NCI-H146 (cell line): ENCODE data around the gene COL4A1.
A peak's percentile ranks its signal among the peaks of the same experiment; 100 is the strongest.

Experiments
- DNase-seq: peaks from one replicate; lab custom pipeline; 2025; lab: John Stamatoyannopoulos, UW

The COL4A1 gene

DNA sequence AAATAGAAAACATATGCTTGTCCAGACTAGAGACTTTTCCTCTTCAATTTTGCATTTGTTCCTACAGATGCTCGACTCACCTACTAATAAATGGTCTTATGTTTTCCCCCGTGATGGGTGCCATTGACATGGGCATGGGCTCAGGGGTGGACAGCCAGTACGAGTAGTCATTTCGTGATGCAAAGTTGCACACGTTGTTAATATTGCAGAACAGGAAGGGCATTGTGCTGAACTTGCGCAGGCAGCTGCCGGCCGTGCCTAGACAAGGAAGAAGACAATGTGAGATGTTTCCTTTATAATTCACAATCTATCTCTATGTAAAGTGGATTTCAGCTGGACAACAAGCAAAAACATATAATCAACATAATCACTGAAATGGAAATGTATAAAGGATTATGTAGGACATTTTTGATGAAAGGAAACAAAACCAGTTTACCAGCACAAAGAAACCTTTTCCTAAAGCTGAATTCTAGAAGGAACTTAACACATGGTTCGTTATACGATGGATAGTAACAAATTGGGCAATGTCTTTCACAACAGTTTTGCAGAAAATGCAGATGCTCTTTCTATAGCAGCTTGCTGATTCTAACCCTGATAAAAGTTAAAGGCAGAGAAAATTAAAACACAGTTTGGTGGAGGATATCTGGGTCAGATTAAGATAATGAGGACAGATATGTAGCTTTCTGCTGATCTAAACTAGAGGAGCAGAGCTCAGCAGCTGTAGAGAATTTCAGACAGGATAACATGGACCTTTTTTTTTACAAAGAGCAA lies 145.7 kb downstream of the COL4A1 start:
- DNase-seq: no peak

DNA sequence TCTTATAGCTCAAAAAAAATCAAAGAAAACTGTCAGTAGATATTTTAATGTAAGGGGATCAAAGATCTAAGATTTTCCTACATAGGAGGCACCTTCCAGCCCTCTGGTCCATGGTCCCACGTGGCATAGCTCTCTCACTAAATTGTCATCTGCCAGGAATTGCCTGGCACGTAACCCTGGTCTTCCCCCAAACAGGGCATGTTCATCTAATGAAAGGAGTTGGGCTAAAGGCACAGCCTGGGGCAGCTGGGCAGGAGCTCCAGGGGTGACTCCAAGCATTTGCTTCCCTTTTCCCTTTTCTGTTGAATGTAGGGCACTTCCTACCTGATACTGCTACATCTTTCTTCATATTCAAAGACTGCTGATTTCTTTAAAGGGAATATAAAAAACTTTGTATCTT lies 148.7 kb downstream of the COL4A1 start:
- DNase-seq: no peak

DNA sequence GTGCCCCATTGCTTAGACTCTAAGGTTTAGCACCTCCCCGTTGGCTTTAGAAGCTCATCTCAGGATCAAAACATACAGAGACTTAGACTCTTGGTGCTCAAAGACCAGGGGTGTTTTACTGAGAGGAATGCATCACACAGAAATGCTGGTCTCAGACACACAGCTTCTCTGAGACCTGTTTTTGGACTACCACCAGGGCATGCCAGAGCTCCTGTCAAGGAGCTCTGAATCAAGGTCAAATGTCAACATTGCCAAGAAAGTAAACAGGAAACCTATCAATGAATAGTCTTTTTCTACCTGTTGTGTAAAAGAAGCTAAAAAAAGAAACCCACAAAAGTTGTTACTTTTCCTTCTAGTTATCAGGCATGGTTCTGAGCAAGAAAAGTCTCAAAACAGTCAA lies 149.2 kb downstream of the COL4A1 start:
- no peak for DNase-seq

DNA sequence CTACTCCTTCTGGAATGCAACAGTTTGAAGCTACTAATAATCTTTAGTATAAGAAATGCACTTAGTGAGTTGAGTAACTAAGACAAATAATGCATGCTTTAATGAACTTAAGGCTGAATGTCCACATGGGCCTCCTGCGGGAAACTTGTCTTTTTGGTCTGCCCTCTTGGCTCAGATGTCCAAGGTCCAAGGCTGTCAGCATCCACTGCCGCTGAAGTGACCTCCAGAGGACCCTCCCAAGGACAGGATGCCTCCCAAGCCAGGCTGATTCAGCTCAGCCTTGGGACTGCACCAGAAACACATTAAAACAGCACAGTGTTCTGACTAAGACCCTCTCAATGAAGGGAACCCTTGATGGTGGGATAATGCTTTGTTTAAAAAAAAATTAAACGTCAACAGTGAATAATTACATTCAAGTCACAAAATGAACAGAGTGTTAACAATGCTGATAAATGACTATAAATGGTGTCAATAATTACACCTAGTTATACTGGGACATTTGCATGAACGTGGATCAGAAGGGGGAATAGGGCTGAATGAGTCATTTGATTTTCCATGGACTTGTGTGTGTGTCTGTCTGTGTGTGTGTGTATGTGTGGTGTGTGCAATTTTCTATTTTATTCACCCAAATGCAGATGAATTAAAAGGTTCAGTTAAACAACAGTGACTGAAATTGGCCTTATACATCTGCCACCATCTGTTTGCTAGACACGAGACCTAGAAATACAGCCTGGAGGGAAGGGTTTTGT lies 150.5 kb downstream of the COL4A1 start:
- DNase-seq: no peak

DNA sequence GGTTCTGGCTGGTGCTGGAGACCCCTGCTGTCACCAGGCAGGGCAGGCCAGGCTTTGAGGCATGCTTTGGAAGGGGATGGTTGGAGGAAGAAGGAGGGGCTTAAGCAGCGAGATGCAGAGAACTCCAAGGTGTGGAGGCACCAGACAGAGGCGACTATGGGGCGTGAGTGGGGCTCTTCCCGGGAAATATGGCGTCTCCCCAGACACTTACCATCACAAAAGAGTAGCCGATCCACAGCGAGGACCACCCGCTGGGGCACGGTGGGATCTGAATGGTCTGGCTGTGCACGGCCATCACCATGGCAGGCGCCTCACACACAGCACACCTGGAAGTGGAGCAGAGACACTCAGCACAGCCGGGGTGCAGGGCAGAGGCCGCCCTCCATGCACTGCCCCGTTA lies 151.9 kb downstream of the COL4A1 start:
- peak; percentile 32 for DNase-seq

DNA sequence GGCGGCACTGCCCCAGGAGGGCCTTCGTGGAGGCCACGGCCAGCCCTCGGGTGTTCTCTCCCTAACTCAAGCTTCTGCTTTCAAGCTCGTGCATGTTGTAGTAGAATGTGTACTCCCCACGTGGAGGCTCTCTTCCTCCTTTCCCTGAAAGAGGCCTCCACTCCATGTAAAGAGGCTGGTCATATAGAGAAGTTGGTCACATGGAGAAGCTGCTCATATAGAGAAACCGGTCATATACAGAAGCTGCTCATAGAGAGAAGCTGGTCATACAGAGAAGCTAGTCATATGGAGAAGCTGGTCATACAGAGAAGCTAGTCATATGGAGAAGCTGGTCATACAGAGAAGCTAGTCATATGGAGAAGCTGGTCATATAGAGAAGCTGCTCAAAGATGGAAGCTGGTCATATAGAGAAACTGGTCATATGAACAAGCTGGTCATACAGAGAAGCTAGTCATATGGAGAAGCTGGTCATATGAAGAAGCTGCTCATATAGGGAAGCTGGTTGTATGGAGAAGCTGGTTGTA lies 152.5 kb downstream of the COL4A1 start:
- DNase-seq: no peak

DNA sequence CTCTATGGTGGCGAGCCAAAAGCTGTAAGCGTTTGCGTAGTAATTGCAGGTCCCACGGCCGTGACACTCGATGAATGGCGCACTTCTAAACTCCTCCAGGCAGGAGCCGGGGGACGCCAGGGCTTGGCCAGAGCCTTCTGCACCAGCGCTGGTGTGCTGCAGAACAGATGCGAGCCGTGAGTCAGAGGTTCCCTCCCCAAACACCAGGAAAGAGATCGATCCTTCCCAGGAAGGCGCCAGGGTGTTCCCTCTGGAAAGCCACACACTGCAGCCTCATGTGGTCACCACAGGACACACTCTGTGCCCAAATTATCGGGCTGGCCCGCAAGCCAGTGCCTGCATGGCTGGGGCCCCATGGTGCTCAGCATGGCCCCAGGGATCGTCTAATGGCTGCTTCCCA lies 154.6 kb downstream of the COL4A1 start:
- no peak for DNase-seq

DNA sequence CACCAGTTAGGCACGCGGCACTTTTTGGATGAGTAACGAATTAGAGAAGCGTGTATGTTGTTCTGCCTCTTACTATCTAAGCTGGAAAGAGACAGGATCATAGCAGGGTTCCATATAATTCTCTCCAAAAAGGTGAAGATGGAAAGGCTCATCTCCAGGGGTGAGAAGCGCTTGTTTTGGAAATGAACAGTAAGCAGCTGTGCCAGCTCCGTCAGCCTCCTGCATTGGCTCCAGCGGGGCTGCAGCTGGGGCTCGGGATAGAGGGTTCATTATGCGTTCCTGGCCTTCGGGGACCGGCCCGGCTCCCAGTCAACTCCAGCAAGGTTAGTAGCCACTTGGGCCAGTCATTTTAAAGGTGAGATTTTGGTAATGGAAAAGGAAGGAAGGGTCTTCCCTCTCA lies 155.5 kb downstream of the COL4A1 start:
- no peak for DNase-seq

DNA sequence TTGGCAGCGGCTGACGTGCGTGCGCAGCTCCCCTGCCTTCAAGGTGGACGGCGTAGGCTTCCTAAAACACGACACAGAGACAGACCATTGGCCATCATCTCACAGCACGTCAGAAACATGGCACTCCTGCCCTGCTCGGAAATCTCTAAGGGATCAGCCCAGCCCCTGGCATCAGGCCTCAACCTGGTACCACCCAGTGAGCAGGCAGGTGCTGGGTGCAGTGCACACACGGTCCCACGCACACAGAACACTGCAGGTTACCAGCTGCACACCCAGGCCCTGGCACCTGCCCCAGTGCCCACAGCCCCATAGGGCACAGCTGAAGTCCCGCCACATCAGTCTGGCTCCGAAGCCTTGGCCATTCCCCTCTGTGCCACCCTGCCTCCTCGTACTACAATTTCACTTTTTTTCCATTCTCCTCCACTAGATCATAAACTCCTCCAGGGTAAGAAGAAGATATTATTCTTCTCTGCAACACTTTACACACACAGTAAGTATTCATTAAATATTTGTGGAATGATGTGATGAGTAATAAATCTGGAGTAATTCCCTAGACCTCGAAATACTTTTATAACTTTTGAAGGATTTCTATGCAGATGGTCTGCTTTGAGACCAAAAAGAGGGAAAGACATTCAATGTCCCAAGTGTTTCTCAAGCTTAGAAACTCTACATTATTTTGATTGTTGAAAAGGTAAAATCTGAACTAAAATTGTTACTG lies 156.4 kb downstream of the COL4A1 start:
- no peak for DNase-seq

DNA sequence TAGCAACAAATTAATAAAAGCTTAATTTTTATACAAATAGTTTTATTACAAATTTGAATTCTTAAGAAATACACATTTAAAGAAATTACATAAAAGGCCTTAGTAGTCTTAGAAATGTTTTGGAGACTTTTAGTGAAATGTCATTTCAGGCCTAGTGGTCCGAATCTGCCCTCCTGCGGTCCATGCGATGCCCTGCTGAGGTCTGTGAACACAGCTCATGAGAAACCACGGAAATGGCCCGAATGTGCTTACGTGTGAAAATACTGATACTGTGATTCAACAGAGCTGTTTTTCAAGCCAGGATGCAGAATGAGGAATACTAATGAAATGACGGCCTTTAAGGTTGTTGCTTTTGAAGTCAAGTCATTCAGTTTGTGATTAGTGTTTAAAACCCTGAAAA lies 157.9 kb downstream of the COL4A1 start:
- no peak for DNase-seq

DNA sequence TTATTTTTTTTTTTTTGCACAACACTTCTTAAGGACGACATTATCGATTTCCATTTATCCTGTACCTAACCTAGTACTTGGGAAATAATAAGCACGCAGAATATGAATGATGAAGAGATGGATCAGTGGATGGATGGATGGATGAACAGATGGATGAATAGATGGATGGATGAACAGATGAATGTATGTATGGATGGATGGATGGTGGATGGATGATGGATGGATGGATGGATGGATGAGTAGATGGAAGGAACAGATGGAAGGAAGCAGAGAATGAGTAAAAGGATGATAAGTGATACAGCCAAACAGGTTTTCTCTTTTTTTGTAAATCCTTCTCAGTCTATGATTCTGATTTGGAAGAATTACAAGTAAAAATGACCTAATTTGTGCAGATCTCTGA lies 166.9 kb downstream of the COL4A1 start:
- no peak for DNase-seq

DNA sequence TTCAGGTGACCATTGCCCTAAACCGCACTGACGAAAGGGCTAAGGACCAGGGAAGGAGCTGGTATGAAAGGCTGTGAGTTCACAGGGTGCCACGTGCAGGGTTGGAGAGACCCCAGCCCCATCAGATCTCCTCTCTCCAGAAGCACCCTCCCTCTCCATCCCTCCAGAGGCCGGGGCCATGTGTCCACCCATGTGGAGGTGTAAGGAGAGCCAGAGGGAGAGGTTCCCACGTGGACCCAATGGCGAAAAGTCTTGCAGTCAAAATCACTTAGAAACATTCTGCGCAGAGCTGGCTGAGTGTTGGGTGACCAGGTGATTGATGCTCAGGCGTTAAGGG lies 168.3 kb downstream of the COL4A1 start:
- DNase-seq: peak; percentile 81

DNA sequence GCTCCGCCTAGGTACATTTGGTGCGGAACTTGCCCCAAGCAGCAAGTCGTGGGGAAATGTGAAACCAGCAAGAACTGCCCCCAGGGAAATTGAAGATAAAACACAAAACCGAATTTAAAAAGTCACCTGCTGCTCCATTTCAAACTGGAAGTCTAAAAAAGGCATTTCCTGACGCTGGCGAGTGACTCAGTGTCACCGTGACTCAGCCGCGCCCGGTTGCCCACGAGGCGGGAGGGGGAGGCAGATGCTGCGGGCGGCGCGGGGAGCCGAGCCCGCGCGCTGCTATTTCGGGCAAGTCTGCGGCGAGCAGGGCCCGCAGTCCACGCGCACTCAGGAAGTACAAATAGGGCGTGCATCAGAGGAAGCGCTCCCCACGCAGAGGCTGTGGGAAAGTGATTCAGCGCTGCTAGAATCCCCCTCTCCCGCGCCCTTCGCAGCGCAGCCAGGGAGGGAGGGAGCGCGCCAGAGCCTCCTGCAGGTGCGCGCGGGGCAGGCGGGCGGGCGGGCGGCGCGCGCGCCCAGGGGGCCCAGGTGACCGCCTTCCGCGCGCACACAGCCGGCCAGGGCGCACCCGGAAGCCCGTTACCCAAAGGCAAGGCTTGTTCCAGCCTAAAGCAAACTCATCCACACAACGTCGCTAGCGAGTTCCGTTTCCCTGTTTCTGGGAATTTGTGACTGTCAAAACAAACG lies 168.8 kb downstream of the COL4A1 start:
- peak; percentile 91 for DNase-seq

DNA sequence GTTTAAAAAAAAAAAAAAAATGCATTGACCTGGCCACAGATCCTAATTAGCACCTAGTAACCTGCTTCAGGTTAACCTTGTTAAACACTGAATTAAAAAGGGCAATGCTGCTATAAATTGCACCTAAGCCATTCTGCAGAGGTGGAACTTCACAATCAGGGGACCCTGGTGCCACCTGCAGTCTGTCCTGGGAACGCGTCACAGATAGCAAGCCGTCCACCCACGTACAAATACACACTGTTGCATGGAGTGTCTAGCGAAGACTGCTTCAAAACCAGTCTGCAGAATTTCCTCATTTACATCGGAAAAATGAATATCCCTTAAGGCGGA lies 169.3 kb downstream of the COL4A1 start:
- DNase-seq: peak; percentile 89

DNA sequence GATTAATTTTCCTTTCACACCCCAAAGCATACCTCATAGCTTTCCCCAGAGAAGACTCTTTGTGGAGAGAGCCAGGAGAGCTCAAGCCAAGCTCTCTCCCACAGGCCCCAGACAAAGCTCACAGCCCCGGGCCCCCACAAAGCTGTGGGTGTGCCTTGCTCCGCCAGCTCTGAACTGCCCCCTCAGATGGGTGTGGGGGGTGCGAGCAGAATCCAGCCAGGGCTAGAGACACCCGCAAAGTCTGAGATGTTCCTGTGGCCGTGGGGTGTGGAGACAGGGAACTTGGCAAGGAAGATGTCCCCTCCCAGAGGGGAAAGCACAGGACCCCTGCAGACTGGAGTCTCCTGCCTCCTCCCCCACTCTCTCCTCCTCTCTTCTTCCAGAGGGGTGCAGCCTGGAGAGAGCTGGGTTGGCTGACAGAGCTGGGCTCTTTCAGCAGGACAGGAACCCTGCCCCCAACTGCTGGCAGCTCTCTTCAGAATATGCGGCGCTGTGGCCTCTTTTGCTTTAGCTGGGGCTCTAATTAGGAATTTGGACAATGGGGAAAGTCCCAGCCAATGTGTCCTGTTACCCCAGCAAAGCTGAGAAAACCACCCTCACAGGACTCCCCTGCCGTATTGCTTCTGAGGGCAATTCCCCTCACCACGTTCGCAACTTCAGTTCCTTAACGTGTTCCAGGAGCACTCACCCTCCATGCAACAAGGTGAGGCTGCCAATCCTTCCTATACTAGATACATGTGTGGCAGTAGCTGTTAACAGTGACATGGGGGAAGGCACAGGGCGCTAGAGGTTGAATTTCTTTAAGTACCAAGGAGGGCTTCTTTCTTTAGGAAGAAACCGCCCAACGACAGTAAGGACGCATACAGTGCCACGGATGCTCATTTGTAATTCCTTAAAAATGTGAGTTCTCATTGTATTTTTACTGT lies 170.0 kb downstream of the COL4A1 start:
- DNase-seq: no peak

DNA sequence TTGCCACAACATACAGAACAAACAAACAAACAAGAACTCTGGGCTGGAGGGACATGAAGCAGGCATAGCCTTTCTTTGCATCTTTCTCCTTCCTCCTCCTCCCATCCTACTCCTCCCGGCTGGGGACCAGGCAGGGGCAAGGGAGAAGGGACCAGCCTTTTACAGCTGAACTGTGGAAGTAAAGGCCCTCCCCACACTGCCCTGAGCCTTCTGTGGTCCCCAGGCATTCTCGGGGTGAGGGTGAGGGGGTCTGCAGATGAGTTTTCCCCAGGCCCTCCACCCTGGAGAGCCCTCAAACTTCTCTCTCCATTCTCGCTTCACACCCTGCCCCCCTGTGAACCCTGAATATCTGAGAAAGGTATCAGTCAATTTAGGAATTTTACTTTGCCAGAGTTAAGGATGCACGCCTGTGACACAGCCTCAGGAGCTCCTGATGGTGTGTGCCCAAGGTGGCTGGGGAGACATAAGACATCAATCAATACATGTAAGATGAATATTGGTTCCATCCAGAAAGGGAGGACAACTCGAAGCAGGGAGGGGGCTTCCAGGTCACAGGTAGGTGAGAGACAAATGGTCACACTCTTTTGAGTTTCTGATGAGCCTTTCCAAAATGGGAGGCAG lies 170.9 kb downstream of the COL4A1 start:
- DNase-seq: no peak

DNA sequence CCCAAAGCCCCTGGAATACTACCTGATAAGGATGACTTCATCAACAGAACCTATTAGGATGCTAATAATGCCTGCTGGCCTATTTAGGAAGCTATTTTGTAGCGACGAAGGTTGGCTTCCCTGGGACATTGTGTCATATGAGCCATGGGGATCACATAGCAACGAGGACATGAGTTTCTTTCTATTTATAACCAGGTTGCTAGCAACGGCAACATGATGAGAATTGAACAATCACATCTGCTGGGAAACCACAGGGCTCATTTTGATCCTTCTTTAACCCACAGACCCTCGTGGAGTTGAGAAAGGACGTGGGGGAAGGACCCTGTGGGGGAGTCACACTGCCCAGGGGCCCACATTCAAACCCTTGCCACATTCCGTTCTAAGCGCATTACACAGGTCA lies 172.2 kb downstream of the COL4A1 start:
- DNase-seq: peak; percentile 78

DNA sequence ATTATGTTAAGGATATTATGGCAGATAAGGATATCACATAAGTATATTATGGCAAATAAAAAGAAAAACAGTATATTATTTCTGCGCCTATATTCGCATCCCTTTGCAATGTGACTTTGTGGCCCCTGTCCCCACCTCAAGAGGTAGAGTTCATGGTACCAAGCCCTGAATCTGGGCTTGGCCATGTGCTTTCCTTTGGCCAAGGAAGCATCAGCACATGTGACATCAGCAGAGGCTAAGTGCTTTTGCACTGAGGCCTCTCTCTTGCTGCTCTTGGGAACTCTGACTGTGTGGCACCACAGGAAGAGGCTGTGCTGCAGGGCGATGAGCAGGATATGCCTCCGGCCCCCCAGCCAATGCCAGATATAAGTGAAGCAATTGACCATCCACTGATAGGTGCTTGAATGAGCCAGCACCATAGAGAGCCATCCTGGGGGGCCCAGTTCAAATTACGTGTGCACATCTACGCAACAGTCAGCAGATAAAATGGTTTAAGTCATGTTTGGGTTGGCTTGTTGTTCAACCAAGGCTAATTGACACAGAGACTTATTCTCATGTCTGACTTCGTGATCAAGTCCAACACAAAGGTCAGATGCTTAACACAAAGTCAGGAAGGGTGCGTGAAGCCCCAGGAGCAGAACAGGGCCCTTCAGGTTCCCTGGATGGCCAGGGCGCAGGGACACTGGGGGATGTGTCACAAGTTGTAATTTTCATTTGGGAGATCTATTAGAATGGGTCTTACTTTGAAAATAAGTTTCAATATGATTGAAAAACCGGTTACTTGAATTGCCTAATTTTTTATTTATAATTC lies 173.3 kb downstream of the COL4A1 start:
- DNase-seq: peak; percentile 48

DNA sequence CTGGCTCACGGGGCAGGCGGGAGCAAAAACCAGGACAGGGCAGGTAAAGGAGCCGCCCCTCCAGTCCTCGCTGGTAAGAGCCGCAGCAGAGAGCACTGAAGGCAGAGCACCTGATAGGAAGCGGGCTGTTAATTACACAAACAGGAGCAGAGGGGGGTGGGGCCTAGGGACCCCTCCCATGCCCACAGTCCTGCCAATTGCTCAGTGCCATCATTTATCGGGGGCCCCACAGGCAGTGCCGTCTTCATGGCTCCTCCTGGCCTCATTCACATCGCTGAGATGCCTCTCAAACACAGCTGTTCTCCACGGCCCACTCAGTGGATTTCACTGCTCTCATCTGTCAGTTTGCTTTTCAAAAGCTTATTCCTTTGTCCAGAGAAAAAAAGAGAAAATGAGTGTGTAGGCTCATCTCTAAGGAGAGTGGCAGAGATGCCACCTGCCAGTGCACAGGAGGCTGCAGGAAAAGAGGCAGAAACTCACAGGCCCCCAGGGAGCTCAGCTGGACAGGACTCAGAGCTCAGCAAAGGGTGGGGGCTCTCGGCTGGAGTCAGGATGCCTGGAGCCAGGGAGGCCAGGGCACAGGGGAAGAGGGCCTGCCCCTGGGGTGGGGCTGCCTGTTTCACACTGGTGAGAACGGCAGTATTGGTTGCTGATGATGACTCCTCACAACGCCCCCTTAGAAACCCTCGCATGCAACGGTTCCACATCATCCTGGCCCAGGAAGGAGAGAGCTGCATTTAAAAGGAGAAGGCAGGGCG lies 174.6 kb downstream of the COL4A1 start:
- peak; percentile 91 for DNase-seq
